ENCODE measurements around the gene ZNF507.

ZNF507 gene

GRCh38 chr19:32339423-32339822, 6.0 kb upstream of the ZNF507 start:
- no peak for DNase-seq (ENCODE audit: low read depth in 2 of 2, low spot score in 1 of 2)

- DNase-seq (ENCODE audit: low read depth in 2 of 2, low spot score in 1 of 2): peak; percentile 12 to 15
Observed at GRCh38 chr19:32339988-32340874, 5.2 kb upstream of the ZNF507 start.

- no peak for DNase-seq (ENCODE audit: low read depth in 2 of 2, low spot score in 1 of 2)
Observed at GRCh38 chr19:32342695-32343094, 2.7 kb upstream of the ZNF507 start.

GRCh38 chr19:32343550-32344262, 1.7 kb upstream of the ZNF507 start:
- no peak for DNase-seq (ENCODE audit: low read depth in 2 of 2, low spot score in 1 of 2)

- no peak for DNase-seq (ENCODE audit: low read depth in 2 of 2, low spot score in 1 of 2)
Observed at GRCh38 chr19:32346901-32347300, 1.5 kb downstream of the ZNF507 start.

GRCh38 chr19:32347573-32347972, 2.2 kb downstream of the ZNF507 start:
- no peak for DNase-seq (ENCODE audit: low read depth in 2 of 2, low spot score in 1 of 2)

- no peak for DNase-seq (ENCODE audit: low read depth in 2 of 2, low spot score in 1 of 2)
Observed at GRCh38 chr19:32349051-32349450, 3.6 kb downstream of the ZNF507 start.

GRCh38 chr19:32349724-32350470, 4.5 kb downstream of the ZNF507 start:
- DNase-seq (ENCODE audit: low read depth in 2 of 2, low spot score in 1 of 2): no peak

GRCh38 chr19:32350471-32350865, 5.1 kb downstream of the ZNF507 start:
- no peak for DNase-seq (ENCODE audit: low read depth in 2 of 2, low spot score in 1 of 2)

GRCh38 chr19:32350987-32351348, 5.6 kb downstream of the ZNF507 start:
- DNase-seq (ENCODE audit: low read depth in 2 of 2, low spot score in 1 of 2): no peak

GRCh38 chr19:32352241-32352630, 6.8 kb downstream of the ZNF507 start:
- no peak for DNase-seq (ENCODE audit: low read depth in 2 of 2, low spot score in 1 of 2)

- DNase-seq (ENCODE audit: low read depth in 2 of 2, low spot score in 1 of 2): no peak
Observed at GRCh38 chr19:32354345-32354744, 8.9 kb downstream of the ZNF507 start.

GRCh38 chr19:32355309-32355708, 9.9 kb downstream of the ZNF507 start:
- DNase-seq (ENCODE audit: low read depth in 2 of 2, low spot score in 1 of 2): no peak

- no peak for DNase-seq (ENCODE audit: low read depth in 2 of 2, low spot score in 1 of 2)
Observed at GRCh38 chr19:32357720-32358119, 12.3 kb downstream of the ZNF507 start.

GRCh38 chr19:32358321-32358720, 12.9 kb downstream of the ZNF507 start:
- no peak for DNase-seq (ENCODE audit: low read depth in 2 of 2, low spot score in 1 of 2)

GRCh38 chr19:32359581-32359980, 14.2 kb downstream of the ZNF507 start:
- no peak for DNase-seq (ENCODE audit: low read depth in 2 of 2, low spot score in 1 of 2)

- no peak for DNase-seq (ENCODE audit: low read depth in 2 of 2, low spot score in 1 of 2)
Observed at GRCh38 chr19:32361574-32362317, 16.3 kb downstream of the ZNF507 start.

GRCh38 chr19:32362318-32362691, 16.9 kb downstream of the ZNF507 start:
- no peak for DNase-seq (ENCODE audit: low read depth in 2 of 2, low spot score in 1 of 2)

GRCh38 chr19:32363175-32363574, 17.8 kb downstream of the ZNF507 start:
- DNase-seq (ENCODE audit: low read depth in 2 of 2, low spot score in 1 of 2): no peak

GRCh38 chr19:32363632-32364031, 18.2 kb downstream of the ZNF507 start:
- no peak for DNase-seq (ENCODE audit: low read depth in 2 of 2, low spot score in 1 of 2)

GRCh38 chr19:32364040-32364439, 18.6 kb downstream of the ZNF507 start:
- DNase-seq (ENCODE audit: low read depth in 2 of 2, low spot score in 1 of 2): no peak
